SK-N-DZ (cell line): ENCODE measurements around the gene TMEM214.
A peak's percentile ranks its signal among the peaks of the same experiment; 100 is the strongest.
"Not testable (repeated sequence)": the region's sequence is repeated elsewhere in the genome, so short reads cannot be mapped to it uniquely, and the experiment has no call there.

Experiments used
- DNase-seq: peaks from one replicate; pipeline ENCODE4 v3.0.0-alpha.2; 2015; ENCODE audit warnings: low spot score

TMEM214 gene

DNA sequence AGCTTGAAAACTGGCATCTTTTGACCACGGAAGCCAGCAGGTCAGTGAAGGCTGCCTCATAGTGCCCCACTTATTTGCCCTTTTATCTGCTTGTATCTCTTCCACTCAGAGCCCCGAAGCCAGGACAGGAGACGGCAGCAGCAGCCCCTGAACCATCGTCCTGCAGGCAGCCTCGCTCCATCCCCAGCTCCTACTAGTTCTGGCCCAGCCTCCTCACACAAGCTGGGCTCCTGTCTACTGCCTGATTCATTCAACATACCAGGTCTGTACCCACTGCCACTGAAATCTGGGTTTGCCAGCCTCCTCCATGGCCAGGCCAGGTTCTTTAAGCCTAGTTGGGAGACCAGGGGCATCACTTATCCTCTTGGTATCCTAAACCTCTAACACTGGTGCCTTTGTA, 34.6 kb downstream of the TMEM214 start:
- DNase-seq, result no peak

DNA sequence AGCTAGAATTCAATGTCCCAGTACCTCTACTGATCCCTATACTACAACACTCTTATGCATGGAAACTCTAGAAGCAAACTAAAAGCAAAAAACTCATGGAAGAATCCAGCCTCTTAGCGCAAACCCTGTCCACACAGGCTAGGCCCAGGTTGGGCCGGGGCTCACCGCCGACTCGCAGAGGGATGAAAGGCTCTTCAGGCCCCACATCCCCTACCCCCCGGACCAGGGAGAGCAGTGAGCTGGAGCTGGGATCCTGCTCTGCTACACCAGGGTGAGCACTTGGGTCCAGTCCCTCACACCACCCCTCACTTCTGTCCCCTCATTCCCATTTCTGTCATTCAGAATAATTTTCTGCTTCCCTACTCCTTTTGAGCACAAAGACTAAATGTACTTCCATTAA, 36.7 kb downstream of the TMEM214 start:
- no peak for DNase-seq

DNA sequence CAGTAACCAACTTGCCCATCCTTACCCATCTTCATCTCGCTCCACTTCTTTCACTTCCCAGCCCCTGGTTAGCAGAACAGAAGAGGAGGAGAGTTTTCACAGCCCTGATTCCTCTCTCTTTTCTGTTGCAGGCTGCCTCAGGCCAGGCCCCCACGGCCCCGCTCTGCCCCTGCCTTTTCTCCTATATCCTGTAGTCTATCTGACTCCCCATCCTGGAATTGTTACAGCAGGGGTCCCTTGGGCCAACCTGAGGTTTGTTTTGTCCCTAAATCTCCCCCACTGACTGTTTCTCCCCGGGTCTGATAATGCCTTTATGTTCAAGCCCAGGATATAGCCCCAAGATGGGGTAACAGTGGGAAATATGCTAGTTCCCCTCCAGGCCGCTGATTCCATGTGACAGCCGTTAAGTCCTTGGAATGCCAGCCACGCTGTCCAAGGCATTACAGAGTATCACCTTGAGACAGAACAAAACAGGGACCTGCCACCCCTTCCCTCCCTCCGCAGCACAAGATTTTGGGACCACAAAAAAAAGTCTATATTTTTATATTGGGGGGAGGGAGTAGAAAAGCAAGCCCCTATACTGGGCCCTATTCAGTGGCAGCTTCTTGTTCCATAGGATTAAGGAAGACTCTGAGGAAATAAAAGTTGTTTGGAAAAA, 37.3 kb downstream of the TMEM214 start:
- DNase-seq, result no peak

DNA sequence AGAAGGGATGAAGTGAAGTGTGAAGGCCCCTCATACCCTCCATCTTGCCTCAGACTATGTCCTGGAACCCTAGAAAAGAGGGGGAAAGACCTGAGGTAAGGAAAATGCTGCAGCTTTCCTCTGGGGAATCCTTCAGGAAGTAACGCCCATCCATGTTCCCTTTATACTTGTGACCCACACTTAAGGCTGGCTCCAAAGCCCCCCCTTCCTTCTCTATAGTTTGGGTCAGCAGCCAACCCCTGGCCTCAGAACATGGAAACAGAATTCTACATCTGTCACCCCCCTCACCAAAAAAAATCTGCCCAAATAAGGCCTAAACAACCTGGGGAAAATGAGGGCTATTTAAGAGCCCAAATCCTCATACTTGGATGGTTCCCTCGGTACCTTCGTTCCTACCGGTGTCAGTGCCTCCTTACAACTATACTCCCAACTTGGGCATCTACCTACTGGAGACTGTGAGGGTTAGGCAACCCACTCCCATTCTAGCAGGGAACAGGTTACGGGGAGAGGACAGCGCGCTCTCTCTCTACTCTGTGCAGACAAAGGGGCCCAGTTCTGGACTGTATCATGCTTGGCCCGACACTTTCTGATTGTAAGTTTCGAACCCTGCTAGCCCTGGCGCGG, 38.0 kb downstream of the TMEM214 start:
- no peak for DNase-seq

DNA sequence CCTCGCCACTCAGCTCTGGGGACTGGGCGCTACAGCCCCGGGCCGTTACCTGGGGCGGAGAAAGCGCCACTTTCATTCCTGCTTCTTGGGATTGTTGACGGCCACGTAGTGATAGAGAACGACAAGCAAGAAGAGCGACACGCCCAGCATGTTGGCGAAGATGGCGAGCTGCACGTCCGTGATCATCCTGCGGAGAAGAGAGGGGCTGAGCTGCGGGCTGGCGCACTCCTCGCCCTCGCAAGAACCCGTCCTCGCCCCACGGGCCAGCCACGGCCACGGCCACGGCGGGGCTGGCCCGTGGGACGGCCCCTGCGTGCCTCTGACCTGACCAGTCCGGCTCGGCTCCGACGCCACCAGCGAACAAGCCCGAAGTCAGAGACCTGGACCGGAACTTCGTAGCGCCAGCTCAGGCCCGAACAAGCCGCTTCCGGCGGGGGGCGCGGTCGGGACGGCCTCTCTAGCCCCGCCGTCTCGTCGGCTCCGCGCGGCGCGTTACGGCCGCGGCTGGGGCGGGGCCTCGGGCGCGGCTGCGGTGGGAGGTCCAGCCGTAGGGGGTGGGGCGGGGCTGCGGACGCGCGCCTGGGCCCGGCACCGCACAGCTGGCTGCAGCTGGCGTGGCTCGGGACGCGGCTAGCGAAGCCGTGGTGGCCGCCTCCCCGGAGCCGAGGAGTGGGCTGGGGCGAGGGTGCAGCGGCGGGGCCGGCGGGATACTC, 38.7 kb downstream of the TMEM214 start, which contains the start of gene OST4:
OST4 (minus strand) TSS at position 378 of the 713 bp plus-strand sequence.
- DNase-seq, result peak; percentile 83

DNA sequence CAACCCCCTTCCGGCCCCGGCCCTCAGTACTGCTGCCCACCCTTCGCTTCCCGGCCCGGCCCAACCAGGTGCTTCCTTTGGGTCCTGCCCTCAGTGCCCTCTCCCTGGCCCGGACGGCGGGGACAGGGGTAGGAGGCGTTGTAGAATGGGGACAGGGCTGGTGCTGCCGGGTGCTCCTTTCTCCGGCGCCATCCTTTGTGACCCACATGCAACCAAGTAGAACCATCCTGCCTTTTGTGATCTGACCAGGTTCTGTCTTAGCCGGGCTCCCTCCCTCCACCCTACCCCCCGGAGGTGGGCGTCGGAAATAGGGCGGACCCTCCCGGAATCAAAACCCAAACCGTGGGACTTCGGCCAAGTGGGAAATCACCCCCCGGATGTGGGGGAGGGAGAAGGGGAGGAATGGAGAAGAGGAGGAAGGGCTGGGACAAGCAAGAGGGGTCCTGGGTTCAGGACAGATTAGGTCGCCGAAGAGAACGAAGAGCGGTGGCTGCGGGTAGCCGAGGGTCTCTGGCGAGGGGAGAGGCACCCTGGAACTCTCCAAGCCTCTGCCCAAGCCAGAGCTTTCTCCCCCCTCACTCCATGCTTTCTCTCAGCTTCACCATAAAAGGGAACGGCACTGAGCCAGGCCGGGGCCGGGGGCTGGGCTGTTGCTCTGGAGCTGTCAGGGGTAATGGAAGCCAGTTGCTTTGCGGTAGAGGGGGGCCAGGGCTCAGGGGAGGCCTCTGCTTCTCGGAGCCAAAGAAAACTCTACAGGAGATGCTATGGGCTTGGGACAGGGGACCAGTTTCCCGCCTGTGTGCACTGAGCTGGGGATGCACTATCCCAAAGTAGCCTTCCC, 39.4 kb downstream of the TMEM214 start:
- DNase-seq, result peak; percentile 67

DNA sequence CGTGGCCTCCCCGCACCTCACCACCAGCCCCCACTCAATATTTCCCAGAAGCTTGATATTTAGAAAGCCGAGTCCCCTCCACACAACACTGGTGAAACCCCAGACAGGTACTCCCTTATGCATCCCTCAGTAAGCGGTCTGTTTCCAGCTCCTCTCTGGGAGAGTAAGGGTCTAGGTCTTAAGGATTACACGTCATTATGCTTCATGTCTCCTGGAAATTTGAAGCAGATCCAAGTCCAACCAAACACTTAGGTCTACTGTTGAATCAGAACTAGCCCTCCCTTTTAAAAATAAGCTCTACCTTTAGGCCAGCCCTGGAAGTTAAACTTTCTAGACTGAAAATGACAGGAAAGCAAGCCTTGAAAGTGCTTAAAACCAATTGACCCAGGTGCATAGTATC, 40.2 kb downstream of the TMEM214 start:
- DNase-seq, result no peak

DNA sequence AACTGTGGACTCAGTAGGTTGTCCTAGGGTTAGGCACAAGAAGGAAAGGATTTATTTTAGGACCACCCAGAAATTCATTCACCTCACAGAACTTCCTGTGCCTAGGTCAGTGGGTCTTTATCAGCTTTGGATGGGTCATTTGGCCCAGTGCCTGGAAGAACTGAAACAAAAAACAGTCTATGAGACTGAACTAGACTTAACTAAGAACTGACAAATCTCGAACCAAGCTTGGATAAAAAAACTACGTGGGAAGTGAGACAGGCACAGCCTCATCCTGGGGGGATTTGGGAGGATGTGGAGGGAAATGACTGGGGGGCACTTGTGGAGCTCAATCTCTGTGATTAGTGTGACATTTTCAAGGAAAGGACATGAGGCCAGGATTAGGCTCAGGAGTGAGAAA, 41.0 kb downstream of the TMEM214 start:
- DNase-seq, result no peak

DNA sequence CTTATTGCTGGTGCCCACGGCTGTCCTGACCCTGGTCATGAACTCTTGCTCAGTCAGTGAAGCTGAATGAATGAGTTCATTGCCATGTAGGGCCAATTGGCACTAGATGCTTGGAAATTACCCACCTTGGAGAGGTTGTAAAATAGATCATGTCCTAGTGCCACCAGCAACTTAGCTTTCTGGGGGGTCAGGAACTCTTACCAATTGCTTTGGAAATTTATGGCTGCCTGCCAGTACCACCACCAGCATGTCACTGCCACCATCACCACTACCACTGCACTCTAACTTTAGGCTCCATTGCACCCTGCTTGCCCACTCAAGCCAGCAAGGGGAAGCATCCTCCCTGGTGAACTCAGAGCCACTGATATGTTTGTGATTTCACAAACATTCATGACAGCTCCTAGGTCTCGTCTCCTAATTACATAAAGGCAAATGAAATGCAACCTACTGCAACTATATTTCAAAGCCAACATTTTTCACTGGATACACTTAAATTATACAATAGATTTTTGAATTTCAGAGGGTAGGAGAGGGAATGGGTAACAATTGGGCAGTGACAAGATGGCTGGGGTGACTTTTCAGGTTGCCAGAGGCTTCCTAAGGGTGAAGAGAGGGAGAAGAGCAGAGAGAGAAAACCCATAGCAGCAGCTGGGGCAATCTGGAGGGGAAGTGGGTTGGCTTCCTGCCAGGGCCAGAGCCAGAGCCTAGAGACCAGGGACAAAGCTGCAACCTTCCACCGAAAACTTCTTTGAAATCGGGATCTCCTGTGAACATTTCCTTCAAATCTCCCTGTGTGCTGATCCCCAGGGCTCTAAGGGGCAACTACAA, 42.2 kb downstream of the TMEM214 start:
- no peak for DNase-seq

DNA sequence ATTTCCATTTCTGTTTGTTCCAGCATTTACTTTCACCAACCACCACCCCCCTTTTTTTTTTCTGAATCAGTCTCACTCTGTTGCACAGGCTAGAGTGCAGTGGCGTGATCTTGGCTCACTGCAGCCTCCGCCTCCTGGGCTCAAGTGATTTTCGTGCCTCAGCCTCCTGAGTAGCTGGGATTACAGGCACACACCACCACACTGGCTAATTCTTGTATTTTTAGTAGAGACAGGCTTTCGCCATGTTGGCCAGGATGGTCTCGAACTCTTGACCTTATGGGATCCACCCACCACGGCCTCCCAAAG, 42.8 kb downstream of the TMEM214 start:
- not testable (repeated sequence) for DNase-seq

DNA sequence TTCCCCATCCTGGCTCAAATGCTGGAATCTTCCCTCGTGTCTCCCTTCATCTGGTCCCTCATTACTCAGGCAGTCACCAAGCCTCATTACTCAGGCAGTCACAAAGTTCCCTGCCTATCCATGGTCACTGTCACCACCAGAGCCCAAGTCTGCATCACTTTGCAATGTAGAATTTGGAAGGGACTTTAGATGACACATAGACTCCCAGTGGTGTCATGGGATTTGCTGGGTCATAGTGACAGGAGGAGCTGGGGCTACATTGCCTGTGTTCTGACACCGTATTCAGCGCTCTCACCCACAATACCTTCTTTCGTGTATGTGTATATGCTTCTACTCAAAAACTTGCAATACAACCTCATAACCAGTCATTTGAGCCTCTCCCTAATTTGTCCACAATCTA, 43.6 kb downstream of the TMEM214 start:
- DNase-seq, result no peak

DNA sequence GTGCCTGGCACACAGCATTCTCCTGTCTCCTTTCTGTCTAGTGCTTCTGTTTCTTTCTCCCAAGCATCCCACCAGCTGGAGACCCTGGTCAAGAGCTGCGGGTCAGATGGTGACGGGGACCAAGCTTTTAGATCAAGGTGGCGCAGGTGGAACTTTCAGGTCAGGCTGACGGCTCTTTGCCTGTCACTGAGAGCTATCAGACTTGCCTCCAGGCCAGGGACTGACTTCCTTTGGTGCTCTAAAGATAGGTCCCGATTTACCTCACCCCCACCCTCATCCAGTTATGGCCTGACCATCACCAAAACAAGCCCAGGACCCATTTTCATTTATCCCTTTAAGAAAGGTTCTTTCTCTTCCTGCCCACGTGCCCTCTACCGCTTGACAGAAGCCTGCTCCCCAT, 44.5 kb downstream of the TMEM214 start:
- no peak for DNase-seq

DNA sequence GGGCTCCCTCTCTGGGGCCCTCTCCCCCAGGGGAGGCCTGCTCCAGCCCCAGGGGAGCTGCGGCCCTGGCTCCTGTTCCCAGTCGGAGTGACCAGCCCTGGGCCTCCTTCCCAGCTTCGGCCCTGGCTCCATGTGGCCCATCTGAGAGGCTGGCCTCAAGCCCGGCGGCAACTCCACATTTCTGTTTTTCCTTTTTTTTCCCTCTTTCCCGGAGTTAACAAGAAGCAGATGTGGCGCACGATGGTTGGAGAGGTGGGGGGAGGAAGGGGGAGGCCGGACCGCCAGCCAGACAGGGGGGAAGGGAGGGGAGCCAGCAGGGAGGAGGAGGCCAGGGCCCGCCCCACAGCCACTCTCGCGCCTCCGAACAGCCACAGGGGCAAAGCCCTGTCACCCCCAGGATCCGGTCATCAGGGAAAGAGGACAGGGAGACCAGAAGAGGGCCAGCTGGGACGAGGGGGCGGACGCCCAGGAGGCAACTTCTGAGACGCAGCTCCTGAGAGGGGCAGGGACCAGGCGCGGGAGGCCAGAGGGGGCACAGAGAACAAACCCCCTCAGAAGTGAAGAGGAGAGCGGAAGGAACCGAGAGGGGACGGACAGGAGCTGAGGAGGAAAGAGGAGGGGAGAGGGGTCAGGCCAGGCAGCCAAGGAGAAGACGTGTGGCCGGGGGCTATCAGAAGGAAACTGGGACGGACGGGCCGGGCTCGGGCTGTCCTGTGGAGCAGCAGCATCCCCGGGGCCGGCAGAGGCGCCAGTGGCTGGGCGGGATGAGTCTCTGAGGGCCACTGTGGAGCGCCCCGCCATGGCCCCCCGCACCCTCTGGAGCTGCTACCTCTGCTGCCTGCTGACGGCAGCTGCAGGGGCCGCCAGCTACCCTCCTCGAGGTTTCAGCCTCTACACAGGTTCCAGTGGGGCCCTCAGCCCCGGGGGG, 45.8 kb downstream of the TMEM214 start, which contains the start of gene EMILIN1:
EMILIN1 (plus strand) TSS at position 349 of the 928 bp plus-strand sequence; CDS start at position 800, 451 bp downstream.
- DNase-seq, result peak; percentile 88

DNA sequence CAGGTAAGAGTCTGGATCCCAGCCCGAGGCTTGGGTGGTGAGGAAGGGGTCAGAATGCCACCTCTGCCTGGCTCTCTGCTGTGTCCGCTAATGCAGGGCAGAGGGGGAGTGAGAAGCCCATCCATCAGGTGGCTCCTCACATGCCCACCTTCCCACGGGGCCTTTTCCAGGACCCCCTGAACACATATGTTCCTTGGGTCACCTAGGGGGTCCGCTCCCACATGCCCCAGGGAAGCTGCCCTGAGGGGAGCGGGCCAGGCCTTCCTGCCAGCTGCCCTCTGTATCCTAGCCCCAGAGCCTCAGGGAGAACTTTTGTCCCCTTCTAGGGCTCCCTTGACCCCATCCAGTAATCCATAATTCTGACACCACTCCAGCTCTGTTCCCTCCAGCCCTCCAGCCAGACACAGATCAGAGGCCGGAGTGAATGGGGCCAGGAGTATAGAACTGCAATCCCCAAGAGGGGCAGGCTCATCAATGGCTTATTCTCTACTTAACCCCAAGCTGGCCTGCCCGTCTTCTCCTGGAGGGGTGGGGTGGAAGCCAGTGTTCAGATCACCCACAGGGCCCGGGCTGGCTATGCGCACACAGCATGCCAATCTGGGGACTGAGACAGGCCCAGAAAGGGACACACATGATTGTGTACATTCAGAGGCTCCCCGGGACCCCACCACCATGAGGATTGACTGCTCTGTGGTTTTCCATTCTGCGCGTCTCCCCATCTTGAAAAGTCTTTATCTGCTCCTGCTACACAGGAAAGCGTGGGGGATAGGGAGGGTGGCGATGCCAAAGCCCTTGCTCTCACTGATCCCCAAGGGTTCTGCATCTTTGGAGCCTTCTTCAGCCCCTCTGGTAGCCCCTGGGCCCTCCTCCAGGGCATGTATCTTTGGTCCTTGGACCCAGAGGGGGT, 46.7 kb downstream of the TMEM214 start:
- DNase-seq, result no peak

DNA sequence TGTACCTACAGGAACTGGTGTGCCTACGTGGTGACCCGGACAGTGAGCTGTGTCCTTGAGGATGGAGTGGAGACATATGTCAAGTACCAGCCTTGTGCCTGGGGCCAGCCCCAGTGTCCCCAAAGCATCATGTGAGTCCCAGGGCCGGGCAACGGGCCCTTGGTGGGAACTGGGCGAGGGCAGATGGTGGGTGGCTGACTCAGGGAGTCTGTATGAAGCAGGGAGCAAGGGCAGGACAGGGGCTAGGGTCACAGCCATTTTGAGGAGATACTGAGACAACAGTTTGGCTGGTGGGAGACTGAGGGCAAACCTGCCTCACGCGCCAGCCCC, 47.3 kb downstream of the TMEM214 start:
- no peak for DNase-seq

DNA sequence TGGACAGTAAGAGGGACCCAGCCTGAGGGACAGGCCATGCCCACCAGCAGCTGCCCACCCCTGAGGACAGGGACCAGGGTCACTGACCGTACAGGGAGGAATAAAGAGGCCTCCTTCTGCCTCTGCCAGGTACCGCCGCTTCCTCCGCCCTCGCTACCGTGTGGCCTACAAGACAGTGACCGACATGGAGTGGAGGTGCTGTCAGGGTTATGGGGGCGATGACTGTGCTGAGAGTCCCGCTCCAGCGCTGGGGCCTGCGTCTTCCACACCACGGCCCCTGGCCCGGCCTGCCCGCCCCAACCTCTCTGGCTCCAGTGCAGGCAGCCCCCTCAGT, 47.8 kb downstream of the TMEM214 start:
- DNase-seq, result no peak

DNA sequence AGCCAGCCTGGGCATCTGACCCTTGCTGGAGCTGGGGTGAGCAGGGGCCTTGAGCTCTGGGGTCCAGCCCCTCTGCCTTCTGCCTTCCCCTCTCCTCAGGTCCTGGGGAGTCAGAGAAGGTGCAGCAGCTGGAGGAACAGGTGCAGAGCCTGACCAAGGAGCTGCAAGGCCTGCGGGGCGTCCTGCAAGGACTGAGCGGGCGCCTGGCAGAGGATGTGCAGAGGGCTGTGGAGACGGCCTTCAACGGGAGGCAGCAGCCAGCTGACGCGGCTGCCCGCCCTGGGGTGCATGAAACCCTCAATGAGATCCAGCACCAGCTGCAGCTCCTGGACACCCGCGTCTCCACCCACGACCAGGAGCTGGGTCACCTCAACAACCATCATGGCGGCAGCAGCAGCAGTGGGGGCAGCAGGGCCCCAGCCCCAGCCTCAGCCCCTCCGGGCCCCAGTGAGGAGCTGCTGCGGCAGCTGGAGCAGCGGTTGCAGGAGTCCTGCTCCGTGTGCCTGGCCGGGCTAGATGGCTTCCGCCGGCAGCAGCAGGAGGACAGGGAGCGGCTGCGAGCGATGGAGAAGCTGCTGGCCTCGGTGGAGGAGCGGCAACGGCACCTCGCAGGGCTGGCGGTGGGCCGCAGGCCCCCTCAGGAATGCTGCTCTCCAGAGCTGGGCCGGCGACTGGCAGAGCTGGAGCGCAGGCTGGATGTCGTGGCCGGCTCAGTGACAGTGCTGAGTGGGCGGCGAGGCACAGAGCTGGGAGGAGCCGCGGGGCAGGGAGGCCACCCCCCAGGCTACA, 49.4 kb downstream of the TMEM214 start:
- no peak for DNase-seq

DNA sequence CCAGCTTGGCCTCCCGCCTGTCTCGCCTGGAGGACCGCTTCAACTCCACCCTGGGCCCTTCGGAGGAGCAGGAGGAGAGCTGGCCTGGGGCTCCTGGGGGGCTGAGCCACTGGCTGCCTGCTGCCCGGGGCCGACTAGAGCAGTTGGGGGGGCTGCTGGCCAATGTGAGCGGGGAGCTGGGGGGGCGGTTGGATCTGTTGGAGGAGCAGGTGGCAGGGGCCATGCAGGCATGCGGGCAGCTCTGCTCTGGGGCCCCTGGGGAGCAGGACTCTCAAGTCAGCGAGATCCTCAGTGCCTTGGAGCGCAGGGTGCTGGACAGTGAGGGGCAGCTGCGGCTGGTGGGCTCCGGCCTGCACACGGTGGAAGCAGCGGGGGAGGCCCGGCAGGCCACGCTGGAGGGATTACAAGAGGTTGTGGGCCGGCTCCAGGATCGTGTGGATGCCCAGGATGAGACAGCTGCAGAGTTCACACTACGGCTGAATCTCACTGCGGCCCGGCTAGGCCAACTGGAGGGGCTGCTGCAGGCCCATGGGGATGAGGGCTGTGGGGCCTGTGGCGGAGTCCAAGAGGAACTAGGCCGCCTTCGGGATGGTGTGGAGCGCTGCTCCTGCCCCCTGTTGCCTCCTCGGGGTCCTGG, 50.1 kb downstream of the TMEM214 start:
- no peak for DNase-seq
